Measurements from ENCODE around the gene FBXO44.

FBXO44 gene

DNA sequence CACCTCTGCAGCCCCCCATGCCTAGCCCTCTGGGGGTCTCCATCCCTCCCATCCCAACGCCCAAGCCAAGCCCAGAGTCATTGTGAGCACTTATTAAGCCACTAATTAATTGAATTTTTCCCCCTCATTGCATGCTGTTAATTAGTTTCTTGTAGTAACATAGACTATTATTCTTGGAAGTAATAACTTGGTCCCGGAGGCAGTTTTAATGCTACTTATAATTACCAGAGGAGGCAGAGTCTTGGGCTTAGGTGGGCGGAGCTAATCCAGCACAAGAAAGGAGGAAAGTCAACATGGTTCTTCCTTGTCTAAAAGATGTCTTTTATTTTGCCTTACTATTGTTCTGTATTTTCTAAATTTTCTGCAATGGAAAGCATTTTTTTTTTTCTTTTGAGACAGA is 28.1 kb upstream of the FBXO44 start:
- no peak overlapping the region for H3K9ac ChIP-seq (ENCODE audit: insufficient read length, low read depth)
- no peaks in the 10 kb centered on the region for H3K9me3 ChIP-seq (ENCODE audit: insufficient read depth, low read length)
- H3K36me3 ChIP-seq (ENCODE audit: insufficient read depth, insufficient read length, low read length), result no peaks in the 10 kb centered on the region
- TF ChIP-seq YY1 (IDR thresholded peaks at IDR 0.05; ENCODE audit: insufficient read depth, insufficient read length) (no peak), ZNF274 (IDR thresholded peaks at IDR 0.05; ENCODE audit: low read depth, low read length) (no peak), SUZ12 (IDR thresholded peaks at IDR 0.05; ENCODE audit: extremely low read depth, insufficient read depth, insufficient read length) (no peak)
- peaks cover 3% of the 10 kb centered on the region for H3K4me1 ChIP-seq (ENCODE audit: insufficient read depth, insufficient read length)
- no peak for DNase-seq (ENCODE audit: low read depth, low spot score)
- no peak overlapping the region for H3K4me3 ChIP-seq (ENCODE audit: insufficient read length, low read depth)
- no peaks in the 10 kb centered on the region for H3K27me3 ChIP-seq (ENCODE audit: insufficient read depth, insufficient read length)

- Histone ChIP-seq H3K36me3 (ENCODE audit: insufficient read depth, insufficient read length, low read length) (no peaks in the 10 kb centered on the region), H3K9ac (ENCODE audit: insufficient read length, low read depth) (no peak overlapping the region), H3K4me3 (ENCODE audit: insufficient read length, low read depth) (no peak overlapping the region), H3K4me1 (ENCODE audit: insufficient read depth, insufficient read length) (peaks cover 3% of the 10 kb centered on the region), H3K27me3 (ENCODE audit: insufficient read depth, insufficient read length) (no peaks in the 10 kb centered on the region), H3K9me3 (ENCODE audit: insufficient read depth, low read length) (no peaks in the 10 kb centered on the region)
- no peak for DNase-seq (ENCODE audit: low read depth, low spot score)
- TF ChIP-seq ZNF274 (IDR thresholded peaks at IDR 0.05; ENCODE audit: low read depth, low read length), result no peak
- TF ChIP-seq SUZ12 (IDR thresholded peaks at IDR 0.05; ENCODE audit: extremely low read depth, insufficient read depth, insufficient read length), result no peak
- TF ChIP-seq YY1 (IDR thresholded peaks at IDR 0.05; ENCODE audit: insufficient read depth, insufficient read length), result no peak
Measured at GRCh38 chr1:11628767-11629166, 25.9 kb upstream of the FBXO44 start.

GRCh38 chr1:11629184-11630016 is 25.3 kb upstream of the FBXO44 start:
- TF ChIP-seq YY1 (IDR thresholded peaks at IDR 0.05; ENCODE audit: insufficient read depth, insufficient read length) (no peak), SUZ12 (IDR thresholded peaks at IDR 0.05; ENCODE audit: extremely low read depth, insufficient read depth, insufficient read length) (no peak), ZNF274 (IDR thresholded peaks at IDR 0.05; ENCODE audit: low read depth, low read length) (no peak)
- no peak for DNase-seq (ENCODE audit: low read depth, low spot score)

DNA sequence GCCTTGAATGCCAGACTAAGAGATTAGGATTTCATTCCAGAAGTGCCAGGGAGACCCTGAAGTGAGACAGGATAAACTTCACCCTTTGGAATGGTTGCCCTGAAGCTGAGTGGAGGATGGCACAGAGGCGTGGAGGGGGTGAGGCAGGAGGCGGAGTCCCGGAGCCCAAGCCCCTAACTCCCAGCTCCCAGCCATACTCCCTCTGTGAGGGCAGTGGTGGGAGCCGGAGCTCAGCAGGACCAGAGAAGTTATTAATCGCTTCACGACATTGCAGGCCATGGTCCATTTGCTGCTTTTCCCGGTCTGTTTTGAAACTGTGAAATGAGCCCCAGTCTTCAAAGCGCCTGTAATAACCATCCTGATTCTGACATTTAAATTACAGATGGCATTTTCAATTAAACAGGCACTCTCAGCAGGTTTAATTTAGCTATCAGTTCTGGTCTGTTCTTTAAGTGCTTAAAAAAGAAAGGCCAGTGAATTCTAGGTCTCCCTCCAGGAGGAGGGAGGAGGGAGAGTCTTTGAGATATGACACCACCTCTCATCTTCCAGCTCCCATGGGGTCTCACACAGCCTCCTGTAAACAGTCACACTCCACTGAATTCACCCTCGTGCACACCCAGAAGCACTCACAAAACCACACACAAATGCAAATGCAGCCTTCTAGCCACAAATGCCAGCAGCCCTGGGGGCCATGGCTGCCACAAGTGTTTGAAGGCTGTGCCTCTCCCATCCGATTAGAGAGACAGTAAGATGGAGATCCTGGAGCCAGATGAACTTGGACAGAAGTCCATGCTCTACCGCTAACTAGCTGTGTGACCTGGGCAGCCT is 20.1 kb upstream of the FBXO44 start:
- no peak for DNase-seq (ENCODE audit: low read depth, low spot score)
- Histone ChIP-seq H3K36me3 (ENCODE audit: insufficient read depth, insufficient read length, low read length) (no peaks in the 10 kb centered on the region), H3K9ac (ENCODE audit: insufficient read length, low read depth) (no peak overlapping the region), H3K4me1 (ENCODE audit: insufficient read depth, insufficient read length) (peaks cover 3% of the 10 kb centered on the region), H3K4me3 (ENCODE audit: insufficient read length, low read depth) (no peak overlapping the region), H3K9me3 (ENCODE audit: insufficient read depth, low read length) (no peaks in the 10 kb centered on the region), H3K27me3 (ENCODE audit: insufficient read depth, insufficient read length) (peaks cover 4% of the 10 kb centered on the region)
- TF ChIP-seq SUZ12 (IDR thresholded peaks at IDR 0.05; ENCODE audit: extremely low read depth, insufficient read depth, insufficient read length) (no peak), YY1 (IDR thresholded peaks at IDR 0.05; ENCODE audit: insufficient read depth, insufficient read length) (no peak), ZNF274 (IDR thresholded peaks at IDR 0.05; ENCODE audit: low read depth, low read length) (no peak)

More at GRCh38 chr1:11629184-11630016, 25.3 kb upstream of the FBXO44 start:
- H3K36me3 ChIP-seq (ENCODE audit: insufficient read depth, insufficient read length, low read length), result no peaks in the 10 kb centered on the region
- H3K4me1 ChIP-seq (ENCODE audit: insufficient read depth, insufficient read length), result peaks cover 6% of the 10 kb centered on the region
- H3K27me3 ChIP-seq (ENCODE audit: insufficient read depth, insufficient read length), result no peaks in the 10 kb centered on the region
- no peak overlapping the region for H3K4me3 ChIP-seq (ENCODE audit: insufficient read length, low read depth)
- H3K9me3 ChIP-seq (ENCODE audit: insufficient read depth, low read length), result no peaks in the 10 kb centered on the region
- no peak overlapping the region for H3K9ac ChIP-seq (ENCODE audit: insufficient read length, low read depth)

- no peak overlapping the region for H3K9ac ChIP-seq (ENCODE audit: insufficient read length, low read depth)
- TF ChIP-seq ZNF274 (IDR thresholded peaks at IDR 0.05; ENCODE audit: low read depth, low read length), result no peak
- TF ChIP-seq SUZ12 (IDR thresholded peaks at IDR 0.05; ENCODE audit: extremely low read depth, insufficient read depth, insufficient read length), result no peak
- no peak for TF ChIP-seq YY1 (IDR thresholded peaks at IDR 0.05; ENCODE audit: insufficient read depth, insufficient read length)
- peaks cover 4% of the 10 kb centered on the region for H3K27me3 ChIP-seq (ENCODE audit: insufficient read depth, insufficient read length)
Measured at GRCh38 chr1:11638121-11638520, 16.6 kb upstream of the FBXO44 start.

DNA sequence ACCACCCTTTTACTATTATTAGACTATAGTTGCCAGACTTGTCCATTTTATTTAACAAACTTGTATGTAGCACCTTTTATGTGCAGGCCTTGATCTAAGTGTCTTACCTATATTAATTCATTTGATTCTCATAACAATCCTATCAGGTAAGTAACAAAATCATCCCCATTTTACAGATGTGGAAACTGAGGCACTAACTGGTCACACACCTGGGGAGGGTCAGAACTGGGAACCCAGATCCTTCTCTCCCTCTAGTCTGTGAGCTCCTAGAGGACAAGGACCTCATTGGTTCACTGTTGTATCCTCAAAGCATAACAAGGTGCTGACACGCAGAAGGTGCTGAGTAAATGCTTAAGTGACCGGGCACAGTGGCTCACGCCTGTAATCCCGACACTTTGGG is 15.3 kb upstream of the FBXO44 start:
- no peaks in the 10 kb centered on the region for H3K36me3 ChIP-seq (ENCODE audit: insufficient read depth, insufficient read length, low read length)
- peaks cover 4% of the 10 kb centered on the region for H3K27me3 ChIP-seq (ENCODE audit: insufficient read depth, insufficient read length)
- H3K9ac ChIP-seq (ENCODE audit: insufficient read length, low read depth), result no peak overlapping the region
- H3K9me3 ChIP-seq (ENCODE audit: insufficient read depth, low read length), result no peaks in the 10 kb centered on the region
- H3K4me3 ChIP-seq (ENCODE audit: insufficient read length, low read depth), result no peak overlapping the region
- DNase-seq (ENCODE audit: low read depth, low spot score), result no peak
- no peaks in the 10 kb centered on the region for H3K4me1 ChIP-seq (ENCODE audit: insufficient read depth, insufficient read length)
- TF ChIP-seq YY1 (IDR thresholded peaks at IDR 0.05; ENCODE audit: insufficient read depth, insufficient read length), result no peak
- TF ChIP-seq ZNF274 (IDR thresholded peaks at IDR 0.05; ENCODE audit: low read depth, low read length), result no peak
- TF ChIP-seq SUZ12 (IDR thresholded peaks at IDR 0.05; ENCODE audit: extremely low read depth, insufficient read depth, insufficient read length), result no peak

More at GRCh38 chr1:11638121-11638520, 16.6 kb upstream of the FBXO44 start:
- H3K4me1 ChIP-seq (ENCODE audit: insufficient read depth, insufficient read length), result peaks cover 3% of the 10 kb centered on the region
- H3K36me3 ChIP-seq (ENCODE audit: insufficient read depth, insufficient read length, low read length), result no peaks in the 10 kb centered on the region
- no peaks in the 10 kb centered on the region for H3K9me3 ChIP-seq (ENCODE audit: insufficient read depth, low read length)
- no peak overlapping the region for H3K4me3 ChIP-seq (ENCODE audit: insufficient read length, low read depth)
- no peak for DNase-seq (ENCODE audit: low read depth, low spot score)

GRCh38 chr1:11640101-11640500 is 14.6 kb upstream of the FBXO44 start:
- Histone ChIP-seq H3K9ac (ENCODE audit: insufficient read length, low read depth) (no peak overlapping the region), H3K4me1 (ENCODE audit: insufficient read depth, insufficient read length) (no peaks in the 10 kb centered on the region), H3K36me3 (ENCODE audit: insufficient read depth, insufficient read length, low read length) (no peaks in the 10 kb centered on the region), H3K9me3 (ENCODE audit: insufficient read depth, low read length) (no peaks in the 10 kb centered on the region), H3K4me3 (ENCODE audit: insufficient read length, low read depth) (no peak overlapping the region), H3K27me3 (ENCODE audit: insufficient read depth, insufficient read length) (peaks cover 4% of the 10 kb centered on the region)
- no peak for DNase-seq (ENCODE audit: low read depth, low spot score)
- TF ChIP-seq SUZ12 (IDR thresholded peaks at IDR 0.05; ENCODE audit: extremely low read depth, insufficient read depth, insufficient read length) (no peak), ZNF274 (IDR thresholded peaks at IDR 0.05; ENCODE audit: low read depth, low read length) (no peak), YY1 (IDR thresholded peaks at IDR 0.05; ENCODE audit: insufficient read depth, insufficient read length) (no peak)

Data from NT2/D1 (cell line).